Measurements from ENCODE around the gene MYO1D. TPM values are rescaled to one million over a fixed set of nuclear protein-coding genes. Genes with fewer than 3 reads are reported as not detected.

The MYO1D gene
- total RNA-seq, 1 experiment from 2014 or later: 23.5 TPM

GRCh38 chr17:32783602-32784001, 93.3 kb downstream of the MYO1D start:
- BruUV-seq (replicated peaks): no TSS peak
- DNase-seq: peak; percentile 71

DNA sequence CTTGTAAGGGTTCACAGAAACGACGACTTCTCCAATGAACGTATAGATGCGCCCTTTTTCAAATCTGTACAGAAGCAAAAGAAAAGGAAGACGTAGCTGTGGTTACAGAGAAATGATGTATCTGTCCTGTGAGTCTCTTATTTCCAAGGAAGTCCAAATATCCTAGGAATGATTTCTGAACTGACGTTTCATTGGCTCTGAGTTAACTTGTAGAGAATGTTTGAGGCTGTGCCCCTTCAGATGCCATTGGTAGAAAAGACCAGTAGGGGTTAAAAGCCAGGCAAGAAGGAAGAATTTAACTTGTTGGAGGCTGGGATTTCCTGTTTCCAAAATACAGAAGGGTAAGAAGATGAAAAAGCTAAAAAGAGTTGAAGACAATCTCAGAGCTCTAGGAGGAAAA, 96.2 kb downstream of the MYO1D start:
- Histone ChIP-seq H3K4me3 (ENCODE audit: low read length) (no peak overlapping the region), H3F3A (ENCODE audit: low read length, unreplicated experiment) (no peaks in the 10 kb centered on the region), H3K27me3 (ENCODE audit: low read length) (no peaks in the 10 kb centered on the region), H3K79me2 (ENCODE audit: low read length) (no peaks in the 10 kb centered on the region), H3K36me3 (ENCODE audit: low read depth, low read length) (no peaks in the 10 kb centered on the region), H2AFZ (ENCODE audit: low read length) (no peak overlapping the region), H3K4me2 (ENCODE audit: low read length) (no peak overlapping the region), H3K9me3 (ENCODE audit: low read length) (no peaks in the 10 kb centered on the region), H3K9ac (ENCODE audit: low read length) (no peak overlapping the region), H3K27ac (ENCODE audit: low read length) (no peak overlapping the region), H3K9me2 (replicated peaks; ENCODE audit: low read length) (no peaks in the 10 kb centered on the region), H4K20me1 (ENCODE audit: low read length) (no peaks in the 10 kb centered on the region), H3K4me1 (ENCODE audit: insufficient read depth, low read length) (no peaks in the 10 kb centered on the region; the same call in 1 of the 2 replicates)
- ATAC-seq: no peak
- ChIA-PET CTCF (no interaction called here), POLR2A (ENCODE audit: unreplicated experiment) (no interaction called here)
- no peak for DNase-seq
- intact Hi-C loops (cut with micrococcal nuclease): loop anchor here (5.0 kb wide), 2 partner anchors 77 to 217 kb away; no protein-coding TSS in a partner anchor
- BruUV-seq (replicated peaks): no TSS peak
- no peak for TF ChIP-seq EZH2phosphoT487 (IDR thresholded peaks at IDR 0.05; ENCODE audit: borderline replicate concordance, low read length)
- TF ChIP-seq, protein P1, sequence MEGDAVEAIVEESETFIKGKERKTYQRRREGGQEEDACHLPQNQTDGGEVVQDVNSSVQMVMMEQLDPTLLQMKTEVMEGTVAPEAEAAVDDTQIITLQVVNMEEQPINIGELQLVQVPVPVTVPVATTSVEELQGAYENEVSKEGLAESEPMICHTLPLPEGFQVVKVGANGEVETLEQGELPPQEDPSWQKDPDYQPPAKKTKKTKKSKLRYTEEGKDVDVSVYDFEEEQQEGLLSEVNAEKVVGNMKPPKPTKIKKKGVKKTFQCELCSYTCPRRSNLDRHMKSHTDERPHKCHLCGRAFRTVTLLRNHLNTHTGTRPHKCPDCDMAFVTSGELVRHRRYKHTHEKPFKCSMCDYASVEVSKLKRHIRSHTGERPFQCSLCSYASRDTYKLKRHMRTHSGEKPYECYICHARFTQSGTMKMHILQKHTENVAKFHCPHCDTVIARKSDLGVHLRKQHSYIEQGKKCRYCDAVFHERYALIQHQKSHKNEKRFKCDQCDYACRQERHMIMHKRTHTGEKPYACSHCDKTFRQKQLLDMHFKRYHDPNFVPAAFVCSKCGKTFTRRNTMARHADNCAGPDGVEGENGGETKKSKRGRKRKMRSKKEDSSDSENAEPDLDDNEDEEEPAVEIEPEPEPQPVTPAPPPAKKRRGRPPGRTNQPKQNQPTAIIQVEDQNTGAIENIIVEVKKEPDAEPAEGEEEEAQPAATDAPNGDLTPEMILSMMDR (conservative IDR thresholded peaks at IDR 0.05; ENCODE audit: low read depth, low read length): no peak
- TF ChIP-seq EZH2 (IDR thresholded peaks at IDR 0.05; ENCODE audit: low read length, unreplicated experiment): no peak

More at GRCh38 chr17:32783602-32784001, 93.3 kb downstream of the MYO1D start:
- Histone ChIP-seq H3K4me1 (ENCODE audit: insufficient read depth, low read length) (no peaks in the 10 kb centered on the region), H3K27me3 (ENCODE audit: low read length) (no peaks in the 10 kb centered on the region), H3K36me3 (ENCODE audit: low read depth, low read length) (no peaks in the 10 kb centered on the region), H3F3A (ENCODE audit: low read length, unreplicated experiment) (no peaks in the 10 kb centered on the region), H3K4me3 (ENCODE audit: low read length) (no peak overlapping the region), H2AFZ (ENCODE audit: low read length) (no peak overlapping the region), H4K20me1 (ENCODE audit: low read length) (no peaks in the 10 kb centered on the region), H3K79me2 (ENCODE audit: low read length) (no peaks in the 10 kb centered on the region), H3K9ac (ENCODE audit: low read length) (no peak overlapping the region), H3K27ac (ENCODE audit: low read length) (no peak overlapping the region), H3K9me3 (ENCODE audit: low read length) (no peaks in the 10 kb centered on the region), H3K9me2 (replicated peaks; ENCODE audit: low read length) (no peaks in the 10 kb centered on the region), H3K4me2 (ENCODE audit: low read length) (no peak overlapping the region)
- ChIA-PET CTCF (interaction anchor here (0.6 to 2.3 kb wide), 8 partner anchors 23 to 153 kb away, joined by 3 to 31 read pairs (median 4); partner anchors contain the start of gene MYO1D), POLR2A (ENCODE audit: unreplicated experiment) (interaction anchor here (0.6 kb wide), 1 partner anchor 93 kb away, joined by 4 read pairs; the partner anchor contains the start of gene MYO1D)
- intact Hi-C loops (cut with micrococcal nuclease): loop anchor here (1.0 to 5.0 kb wide), 5 partner anchors 23 to 214 kb away; partner anchors contain the start of gene MYO1D
- TF ChIP-seq EZH2 (IDR thresholded peaks at IDR 0.05; ENCODE audit: low read length, unreplicated experiment): no peak
- TF ChIP-seq, protein P1 (conservative IDR thresholded peaks at IDR 0.05; ENCODE audit: low read depth, low read length): peak; percentile 80
- ATAC-seq: peak; percentile 79

DNA sequence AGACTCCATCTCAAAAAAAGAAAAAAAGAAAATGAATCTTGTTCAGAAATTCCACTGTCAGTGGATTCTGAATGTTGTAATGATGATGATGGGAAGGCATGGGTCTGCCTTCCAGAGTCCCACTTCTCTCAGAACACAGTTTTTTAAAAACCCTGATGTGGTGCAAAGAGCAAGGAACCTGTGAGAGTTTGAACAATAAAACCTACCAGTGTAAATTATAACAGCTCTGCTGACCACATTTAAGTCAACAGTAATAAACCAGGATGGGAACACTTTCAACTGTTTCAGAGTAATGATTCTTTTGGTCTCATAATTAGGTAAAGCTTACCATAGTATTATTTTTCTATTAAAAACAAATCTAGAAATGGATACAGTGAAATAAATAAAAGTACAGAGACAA, 99.0 kb downstream of the MYO1D start:
- BruUV-seq (replicated peaks): no TSS peak
- intact Hi-C loops (cut with micrococcal nuclease): no loop called here
- Histone ChIP-seq H4K20me1 (ENCODE audit: low read length) (no peaks in the 10 kb centered on the region), H3K27me3 (ENCODE audit: low read length) (no peaks in the 10 kb centered on the region), H3K4me3 (ENCODE audit: low read length) (no peak overlapping the region), H3F3A (ENCODE audit: low read length, unreplicated experiment) (no peaks in the 10 kb centered on the region), H3K9me3 (ENCODE audit: low read length) (no peaks in the 10 kb centered on the region), H3K36me3 (ENCODE audit: low read depth, low read length) (no peaks in the 10 kb centered on the region), H3K4me2 (ENCODE audit: low read length) (no peak overlapping the region), H3K4me1 (ENCODE audit: insufficient read depth, low read length) (no peaks in the 10 kb centered on the region; the same call in 1 of the 2 replicates), H3K27ac (ENCODE audit: low read length) (0 out of 2 replicates have a peak overlapping the region, but pooled peaks have one; percentile 16), H3K9ac (ENCODE audit: low read length) (no peak overlapping the region), H2AFZ (ENCODE audit: low read length) (no peak overlapping the region), H3K9me2 (replicated peaks; ENCODE audit: low read length) (no peaks in the 10 kb centered on the region), H3K79me2 (ENCODE audit: low read length) (no peaks in the 10 kb centered on the region)
- no peak for DNase-seq
- TF ChIP-seq, protein P1 (conservative IDR thresholded peaks at IDR 0.05; ENCODE audit: low read depth, low read length): no peak
- no peak for TF ChIP-seq EZH2phosphoT487 (IDR thresholded peaks at IDR 0.05; ENCODE audit: borderline replicate concordance, low read length)
- POLR2A ChIA-PET (ENCODE audit: unreplicated experiment): interaction anchor here (1.0 kb wide), 1 partner anchor 99 kb away, joined by 3 read pairs; no protein-coding TSS in a partner anchor
- CTCF ChIA-PET: no interaction called here
- ATAC-seq: no peak
